GM18867 (cell line): ENCODE results near the gene RBPMS2.
A peak's percentile ranks its signal among the peaks of the same experiment; 100 is the strongest.
"Not testable (repeated sequence)": the region's sequence is repeated elsewhere in the genome, so short reads cannot be mapped to it uniquely, and the experiment has no call there.

Experiments used
- ATAC-seq: cut with Tn5 transposase; IDR thresholded peaks from one replicate; pipeline ENCODE4 v1.9.1; 2021; ENCODE audit warnings: mild to moderate bottlenecking, moderate library complexity; ENCODE audit not compliant: unreplicated experiment

The RBPMS2 gene

GRCh38 chr15:64754663-64755426 is 20.5 kb downstream of the RBPMS2 start:
- peak; percentile 53 for ATAC-seq

GRCh38 chr15:64753480-64754185 is 21.8 kb downstream of the RBPMS2 start:
- no peak for ATAC-seq

- no peak for ATAC-seq
Measured at GRCh38 chr15:64751464-64751863, 23.9 kb downstream of the RBPMS2 start.

- no peak for ATAC-seq
Measured at GRCh38 chr15:64749999-64750657, 25.3 kb downstream of the RBPMS2 start.

- no peak for ATAC-seq
Measured at GRCh38 chr15:64749167-64749566, 26.2 kb downstream of the RBPMS2 start.

- no peak for ATAC-seq
Measured at GRCh38 chr15:64748251-64748650, 27.1 kb downstream of the RBPMS2 start.

GRCh38 chr15:64747578-64747977 is 27.8 kb downstream of the RBPMS2 start:
- ATAC-seq, result no peak

GRCh38 chr15:64746921-64747320 is 28.5 kb downstream of the RBPMS2 start:
- no peak for ATAC-seq

GRCh38 chr15:64746356-64746755 is 29.0 kb downstream of the RBPMS2 start:
- no peak for ATAC-seq

- ATAC-seq, result no peak
Measured at GRCh38 chr15:64743691-64744090, 31.7 kb downstream of the RBPMS2 start.

- ATAC-seq, result no peak
Measured at GRCh38 chr15:64742921-64743320, 32.5 kb downstream of the RBPMS2 start.

GRCh38 chr15:64742385-64742784 is 33.0 kb downstream of the RBPMS2 start:
- no peak for ATAC-seq

GRCh38 chr15:64741708-64742107 is 33.7 kb downstream of the RBPMS2 start:
- not testable (repeated sequence) for ATAC-seq

GRCh38 chr15:64740311-64741170 is 34.8 kb downstream of the RBPMS2 start:
- ATAC-seq, result no peak

GRCh38 chr15:64739577-64740143 is 35.7 kb downstream of the RBPMS2 start:
- ATAC-seq, result no peak

GRCh38 chr15:64739156-64739555 is 36.2 kb downstream of the RBPMS2 start:
- ATAC-seq, result no peak

- no peak for ATAC-seq
Measured at GRCh38 chr15:64738226-64739095, 36.9 kb downstream of the RBPMS2 start.

GRCh38 chr15:64732156-64732860 is 43.1 kb downstream of the RBPMS2 start:
- ATAC-seq, result no peak

GRCh38 chr15:64731805-64732151 is 43.6 kb downstream of the RBPMS2 start:
- ATAC-seq, result no peak
